Vagina (tissue), 2 donors: Measurements from ENCODE around the gene ARID1B. TPM values are rescaled to one million over a fixed set of nuclear protein-coding genes. Genes with fewer than 3 reads are reported as not detected.

Experiments
- DNase-seq, 2 donors: peaks; one replicate each; pipeline ENCODE4 v3.0.0-alpha.2; 2017; ENCODE audit errors: extremely low spot score in 2 of 2
- H3K27ac ChIP-seq: fragments of 200-600 bp; sonication (generic); one replicate; pipeline ENCODE4 v1.5.1; 2019
- H3K27me3 ChIP-seq: fragments of 200-600 bp; sonication (generic); one replicate; pipeline ENCODE4 v1.5.1; 2019
- H3K36me3 ChIP-seq, 2 donors: fragments of 200-600 bp; sonication (generic); one replicate each; pipeline ENCODE4 v1.5.1; 2017 to 2019
- H3K4me1 ChIP-seq: fragments of 200-600 bp; sonication (generic); one replicate; pipeline ENCODE4 v1.5.1; 2019
- H3K4me3 ChIP-seq, 2 donors: fragments of 200-600 bp; sonication (generic); 1 replicate in 1 of 2; 2 replicates in 1 of 2; pipeline ENCODE4 v1.5.1; 2016 to 2019
- H3K9me3 ChIP-seq: fragments of 200-600 bp; sonication (generic); one replicate; pipeline ENCODE4 v1.5.1; 2019
- POLR2A ChIP-seq, 2 donors: fragments of 450-650 bp; IDR thresholded peaks; one replicate each; pipeline ENCODE4 v1.6.1; 2017; ENCODE audit warnings: antibody characterized with exemption in 2 of 2, mild to moderate bottlenecking in 2 of 2, moderate library complexity in 2 of 2
- POLR2AphosphoS5 ChIP-seq, 2 donors: sonication (generic); formaldehyde crosslinking; IDR thresholded peaks; one replicate each; pipeline ENCODE4 v1.9.0; 2017; ENCODE audit warnings: antibody characterized with exemption in 2 of 2, mild to moderate bottlenecking in 2 of 2, low read depth in 1 of 2; ENCODE audit not compliant: insufficient read depth in 1 of 2
- intact Hi-C: fragments of 100-400 bp; cut with DNase I; formaldehyde crosslinking; loops from one replicate; pipeline ENCODE4 v1.15.1; 2023
- total RNA-seq: library from RNA; depleted of rRNA; stranded (reverse); fragments of >200 nt; gene quantifications from one replicate; pipeline ENCODE4 v1.2.3, GENCODE V29; 2016
- TF ChIP-seq, protein P1 (sequence below), 3 experiments: fragments of 450-650 bp in 2 of 3; fragments of 200-600 bp in 1 of 3; sonication (generic) in 1 of 3; IDR thresholded peaks; one replicate each; pipeline ENCODE4 v1.5.1; 2017 to 2019; ENCODE audit warnings: antibody characterized with exemption in 3 of 3, mild to moderate bottlenecking in 2 of 3, moderate library complexity in 2 of 3

ARID1B gene
- total RNA-seq, 1 donor from 2014 or later, result 141 TPM

DNA sequence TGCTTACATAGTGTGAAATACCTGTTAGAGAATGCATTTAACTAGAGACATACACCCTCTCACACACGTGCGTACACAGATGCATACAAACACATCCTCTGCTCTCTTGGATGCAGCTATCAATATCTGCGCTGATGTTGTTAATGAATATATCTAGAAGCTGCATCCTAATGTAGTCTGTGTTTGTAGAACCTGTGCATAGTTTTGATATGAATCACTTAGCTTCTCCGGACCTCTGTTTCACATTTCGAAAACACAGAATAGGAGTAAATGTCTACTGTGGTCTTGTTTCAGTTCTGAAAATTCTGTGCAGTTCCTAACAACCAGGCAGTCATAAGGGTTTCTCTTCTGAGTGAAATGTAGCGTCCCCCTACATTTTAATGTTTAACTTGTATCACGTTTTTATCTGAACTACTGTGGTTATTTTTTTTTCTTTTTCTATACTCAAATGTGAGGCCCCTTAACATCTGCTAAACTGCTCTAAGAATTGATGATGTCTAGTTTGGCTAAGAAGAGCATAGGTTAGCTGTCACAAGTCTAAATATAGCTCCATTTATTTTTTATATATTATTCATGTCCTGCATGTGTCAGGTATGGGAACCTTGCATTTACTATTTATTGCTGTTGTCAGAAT is 291.6 kb downstream of the ARID1B start:
- H3K36me3 ChIP-seq, result no peaks in the 10 kb centered on the region
- H3K4me3 ChIP-seq, result no peak overlapping the region
- no peak for DNase-seq
- TF ChIP-seq, protein P1, sequence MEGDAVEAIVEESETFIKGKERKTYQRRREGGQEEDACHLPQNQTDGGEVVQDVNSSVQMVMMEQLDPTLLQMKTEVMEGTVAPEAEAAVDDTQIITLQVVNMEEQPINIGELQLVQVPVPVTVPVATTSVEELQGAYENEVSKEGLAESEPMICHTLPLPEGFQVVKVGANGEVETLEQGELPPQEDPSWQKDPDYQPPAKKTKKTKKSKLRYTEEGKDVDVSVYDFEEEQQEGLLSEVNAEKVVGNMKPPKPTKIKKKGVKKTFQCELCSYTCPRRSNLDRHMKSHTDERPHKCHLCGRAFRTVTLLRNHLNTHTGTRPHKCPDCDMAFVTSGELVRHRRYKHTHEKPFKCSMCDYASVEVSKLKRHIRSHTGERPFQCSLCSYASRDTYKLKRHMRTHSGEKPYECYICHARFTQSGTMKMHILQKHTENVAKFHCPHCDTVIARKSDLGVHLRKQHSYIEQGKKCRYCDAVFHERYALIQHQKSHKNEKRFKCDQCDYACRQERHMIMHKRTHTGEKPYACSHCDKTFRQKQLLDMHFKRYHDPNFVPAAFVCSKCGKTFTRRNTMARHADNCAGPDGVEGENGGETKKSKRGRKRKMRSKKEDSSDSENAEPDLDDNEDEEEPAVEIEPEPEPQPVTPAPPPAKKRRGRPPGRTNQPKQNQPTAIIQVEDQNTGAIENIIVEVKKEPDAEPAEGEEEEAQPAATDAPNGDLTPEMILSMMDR (IDR thresholded peaks at IDR 0.05), result no peak
- TF ChIP-seq POLR2A (IDR thresholded peaks at IDR 0.05) (no peak), POLR2AphosphoS5 (IDR thresholded peaks at IDR 0.05; ENCODE audit: insufficient read depth in 1 of 2, low read depth in 1 of 2) (no peak)
- no peaks in the 10 kb centered on the region for H3K9me3 ChIP-seq
- H3K4me1 ChIP-seq, result peaks cover 32% of the 10 kb centered on the region
- intact Hi-C loops, result no loop called here
- H3K27ac ChIP-seq, result no peak overlapping the region
- H3K27me3 ChIP-seq, result no peaks in the 10 kb centered on the region

- H3K27me3 ChIP-seq, result no peaks in the 10 kb centered on the region
- intact Hi-C loops, result no loop called here
- DNase-seq, result no peak
- no peak overlapping the region for H3K4me3 ChIP-seq
- H3K9me3 ChIP-seq, result no peaks in the 10 kb centered on the region
- no peaks in the 10 kb centered on the region for H3K36me3 ChIP-seq
- no peak for TF ChIP-seq POLR2A (IDR thresholded peaks at IDR 0.05)
- TF ChIP-seq, protein P1 (IDR thresholded peaks at IDR 0.05), result no peak
- no peak for TF ChIP-seq POLR2AphosphoS5 (IDR thresholded peaks at IDR 0.05; ENCODE audit: insufficient read depth in 1 of 2, low read depth in 1 of 2)
- peaks cover 28% of the 10 kb centered on the region for H3K4me1 ChIP-seq
- H3K27ac ChIP-seq, result no peak overlapping the region
These were observed 292.4 kb downstream of the ARID1B start for GRCh38 chr6:157069585-157069984.

DNA sequence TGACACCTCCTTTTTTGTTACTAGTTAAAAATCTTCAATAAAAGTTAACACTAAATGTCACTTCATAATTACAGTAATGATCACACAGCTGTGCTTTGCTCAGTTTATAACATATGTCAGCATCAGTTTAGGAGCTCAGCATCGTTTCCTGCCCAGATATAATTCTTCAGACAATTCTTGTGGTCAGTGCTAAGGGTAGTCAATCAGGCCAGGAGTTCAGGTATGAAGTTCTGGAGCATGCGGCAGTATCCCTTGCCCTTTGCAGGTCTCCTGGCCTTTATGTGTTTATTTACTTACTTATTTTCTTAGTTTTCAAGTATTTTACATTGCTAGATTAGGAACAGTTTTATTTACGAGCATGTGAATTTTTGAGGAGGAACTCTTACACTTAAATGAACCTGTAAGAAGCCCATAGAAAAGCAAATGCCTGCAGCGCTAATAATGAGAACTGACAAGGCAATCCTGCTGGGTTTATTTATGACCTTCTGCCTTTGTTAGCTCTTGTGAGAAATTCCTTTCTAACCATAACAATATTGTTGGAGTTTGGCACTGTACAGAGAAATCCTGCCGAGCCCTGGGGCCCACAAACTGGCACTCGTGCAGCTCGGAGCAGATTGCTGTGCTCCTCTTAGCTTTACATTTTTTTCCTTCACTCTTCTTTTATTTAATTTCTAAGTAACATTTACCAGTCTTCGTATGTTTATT is 293.4 kb downstream of the ARID1B start:
- no peaks in the 10 kb centered on the region for H3K36me3 ChIP-seq
- intact Hi-C loops, result no loop called here
- peaks cover 28% of the 10 kb centered on the region for H3K4me1 ChIP-seq
- no peak overlapping the region for H3K27ac ChIP-seq
- TF ChIP-seq, protein P1 (IDR thresholded peaks at IDR 0.05), result no peak
- no peak for TF ChIP-seq POLR2AphosphoS5 (IDR thresholded peaks at IDR 0.05; ENCODE audit: insufficient read depth in 1 of 2, low read depth in 1 of 2)
- TF ChIP-seq POLR2A (IDR thresholded peaks at IDR 0.05), result no peak
- H3K4me3 ChIP-seq, result no peak overlapping the region
- no peaks in the 10 kb centered on the region for H3K27me3 ChIP-seq
- DNase-seq, result no peak
- H3K9me3 ChIP-seq, result no peaks in the 10 kb centered on the region

DNA sequence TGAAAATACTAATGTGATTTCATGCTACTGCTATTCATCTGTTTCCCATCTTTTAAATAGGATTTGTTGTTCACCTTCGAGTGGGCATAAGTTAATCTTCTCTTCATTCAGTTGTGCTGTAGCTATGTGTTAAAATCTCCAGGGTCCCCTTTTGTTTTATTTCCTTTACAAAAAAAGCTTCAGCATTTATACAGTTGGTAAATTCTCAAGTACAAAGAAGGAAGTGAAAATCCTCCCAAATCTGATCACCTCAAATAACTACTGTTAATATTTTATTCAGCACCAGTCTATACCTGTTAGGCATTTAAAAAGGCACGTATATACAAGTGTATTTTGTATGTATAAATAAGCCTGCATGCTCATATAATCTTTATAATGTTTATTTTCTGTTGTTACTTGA is 294.9 kb downstream of the ARID1B start:
- no peaks in the 10 kb centered on the region for H3K9me3 ChIP-seq
- H3K27ac ChIP-seq, result no peak overlapping the region
- peaks cover 28% of the 10 kb centered on the region for H3K4me1 ChIP-seq
- H3K4me3 ChIP-seq, result no peak overlapping the region
- intact Hi-C loops, result no loop called here
- no peak for TF ChIP-seq POLR2AphosphoS5 (IDR thresholded peaks at IDR 0.05; ENCODE audit: insufficient read depth in 1 of 2, low read depth in 1 of 2)
- TF ChIP-seq POLR2A (IDR thresholded peaks at IDR 0.05), result no peak
- TF ChIP-seq, protein P1 (IDR thresholded peaks at IDR 0.05), result no peak
- no peak for DNase-seq
- H3K36me3 ChIP-seq, result no peaks in the 10 kb centered on the region
- no peaks in the 10 kb centered on the region for H3K27me3 ChIP-seq

DNA sequence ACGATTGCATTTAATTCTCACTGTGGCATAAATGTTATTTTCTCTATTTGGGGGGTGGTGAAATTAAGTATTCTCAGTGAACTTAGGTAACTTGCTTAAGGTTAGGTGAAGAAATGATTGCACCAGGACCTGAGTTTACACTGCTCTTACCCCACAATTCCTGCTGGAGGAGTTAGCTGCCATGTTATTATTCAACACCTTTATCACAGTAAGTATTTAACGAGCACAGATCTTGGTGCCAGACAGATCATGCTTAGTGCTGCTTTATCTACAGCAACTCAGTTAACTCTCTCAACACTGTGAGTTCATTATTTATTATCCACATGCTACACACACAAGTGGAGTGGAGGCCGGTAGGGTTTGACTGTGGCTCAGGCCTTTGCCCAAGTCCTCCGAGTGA is 296.4 kb downstream of the ARID1B start:
- intact Hi-C loops, result no loop called here
- peaks cover 18% of the 10 kb centered on the region for H3K4me1 ChIP-seq
- H3K36me3 ChIP-seq, result no peaks in the 10 kb centered on the region
- no peak for DNase-seq
- no peak for TF ChIP-seq POLR2AphosphoS5 (IDR thresholded peaks at IDR 0.05; ENCODE audit: insufficient read depth in 1 of 2, low read depth in 1 of 2)
- no peak for TF ChIP-seq POLR2A (IDR thresholded peaks at IDR 0.05)
- TF ChIP-seq, protein P1 (IDR thresholded peaks at IDR 0.05), result no peak
- no peaks in the 10 kb centered on the region for H3K27me3 ChIP-seq
- H3K4me3 ChIP-seq, result no peak overlapping the region
- H3K9me3 ChIP-seq, result no peaks in the 10 kb centered on the region
- H3K27ac ChIP-seq, result no peak overlapping the region
